ENCODE measurements around the gene KLHL14. TPM values are rescaled to one million over a fixed set of nuclear protein-coding genes. Genes with fewer than 3 reads are reported as not detected.

The KLHL14 gene
- total and polyA plus RNA-seq, 2 donors (not counting 3 experiments of a cell fraction or from before 2014, with no cell fraction given): not detected

DNA sequence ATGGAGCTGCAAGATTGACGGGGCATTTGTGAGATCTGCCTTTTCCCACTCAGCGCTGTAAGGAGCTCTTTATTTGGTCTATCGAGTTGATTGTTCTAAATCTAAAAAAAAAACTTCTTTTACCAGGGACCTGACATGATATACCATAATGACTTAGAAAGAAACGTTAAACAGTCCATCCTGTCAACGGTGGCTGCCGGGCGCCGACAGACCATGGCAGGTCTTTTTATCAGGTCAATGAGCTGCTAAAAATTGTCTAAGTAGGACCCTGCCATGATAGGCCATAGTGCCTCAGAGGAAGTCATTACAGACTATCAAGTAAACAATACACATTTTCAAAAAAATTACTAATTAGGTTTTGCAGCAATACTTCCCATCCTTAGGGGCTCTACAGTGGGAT, 87.9 kb downstream of the KLHL14 start:
- no peak overlapping the region for H3K4me3 ChIP-seq (replicated peaks in 1 of 3; ENCODE audit: insufficient read depth in 1 of 3, low read depth in 1 of 3, low read length in 3 of 3)
- DNase-seq (ENCODE audit: low read depth, low spot score): no peak
- no peak for TF ChIP-seq EZH2 (IDR thresholded peaks at IDR 0.05; ENCODE audit: borderline replicate concordance, low read depth, low read length, severe bottlenecking)
- no peak for TF ChIP-seq JUN (IDR thresholded peaks at IDR 0.05; ENCODE audit: borderline replicate concordance, insufficient read depth, insufficient read length, low read depth)
- TF ChIP-seq, protein P1, sequence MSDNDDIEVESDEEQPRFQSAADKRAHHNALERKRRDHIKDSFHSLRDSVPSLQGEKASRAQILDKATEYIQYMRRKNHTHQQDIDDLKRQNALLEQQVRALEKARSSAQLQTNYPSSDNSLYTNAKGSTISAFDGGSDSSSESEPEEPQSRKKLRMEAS (IDR thresholded peaks at IDR 0.05; ENCODE audit: insufficient read depth, insufficient read length): no peak
- TF ChIP-seq GATA2 (IDR thresholded peaks at IDR 0.05; ENCODE audit: insufficient read depth, insufficient read length, low read depth, low read length): no peak
- TF ChIP-seq POLR2AphosphoS5 (IDR thresholded peaks at IDR 0.05; ENCODE audit: insufficient read depth, low read depth, low read length): no peak
- no peak for TF ChIP-seq FOS (IDR thresholded peaks at IDR 0.05; ENCODE audit: borderline replicate concordance, insufficient read depth, low read length)
- TF ChIP-seq, protein P2, sequence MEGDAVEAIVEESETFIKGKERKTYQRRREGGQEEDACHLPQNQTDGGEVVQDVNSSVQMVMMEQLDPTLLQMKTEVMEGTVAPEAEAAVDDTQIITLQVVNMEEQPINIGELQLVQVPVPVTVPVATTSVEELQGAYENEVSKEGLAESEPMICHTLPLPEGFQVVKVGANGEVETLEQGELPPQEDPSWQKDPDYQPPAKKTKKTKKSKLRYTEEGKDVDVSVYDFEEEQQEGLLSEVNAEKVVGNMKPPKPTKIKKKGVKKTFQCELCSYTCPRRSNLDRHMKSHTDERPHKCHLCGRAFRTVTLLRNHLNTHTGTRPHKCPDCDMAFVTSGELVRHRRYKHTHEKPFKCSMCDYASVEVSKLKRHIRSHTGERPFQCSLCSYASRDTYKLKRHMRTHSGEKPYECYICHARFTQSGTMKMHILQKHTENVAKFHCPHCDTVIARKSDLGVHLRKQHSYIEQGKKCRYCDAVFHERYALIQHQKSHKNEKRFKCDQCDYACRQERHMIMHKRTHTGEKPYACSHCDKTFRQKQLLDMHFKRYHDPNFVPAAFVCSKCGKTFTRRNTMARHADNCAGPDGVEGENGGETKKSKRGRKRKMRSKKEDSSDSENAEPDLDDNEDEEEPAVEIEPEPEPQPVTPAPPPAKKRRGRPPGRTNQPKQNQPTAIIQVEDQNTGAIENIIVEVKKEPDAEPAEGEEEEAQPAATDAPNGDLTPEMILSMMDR (IDR thresholded peaks at IDR 0.05; ENCODE audit: extremely low read depth in 1 of 2, insufficient read depth in 1 of 2, low read depth in 1 of 2, low read length in 2 of 2): no peak
- no peak for TF ChIP-seq POLR2A (IDR thresholded peaks at IDR 0.05; ENCODE audit: low read depth, low read length)
- TF ChIP-seq MYC (IDR thresholded peaks at IDR 0.05; ENCODE audit: low read depth, low read length): no peak
- no peaks in the 10 kb centered on the region for H3K9me1 ChIP-seq (replicated peaks; ENCODE audit: control insufficient read depth, extremely low read depth, insufficient read depth, low read length)
- ChIA-PET CTCF (interaction anchor here (1.7 kb wide), 1 partner anchor 10 kb away, joined by 4 read pairs; no protein-coding TSS in a partner anchor), POLR2A (no interaction called here)
- H3K4me1 ChIP-seq (ENCODE audit: control insufficient read depth, extremely low read depth, insufficient read depth, low read length): no peaks in the 10 kb centered on the region
- no peak overlapping the region for H3K9ac ChIP-seq (replicated peaks; ENCODE audit: extremely low read depth, insufficient read depth, low read length)
- intact Hi-C loops (cut with micrococcal nuclease) (no loop called here), dilution Hi-C loops (cut with MboI; ENCODE audit: extremely low pct_ligation_motif_present, low sequenced_read_pairs) (no loop called here)
- FAIRE-seq: no peak
- no peaks in the 10 kb centered on the region for H4K20me1 ChIP-seq (replicated peaks; ENCODE audit: control insufficient read depth, extremely low read depth, insufficient read depth, low read length)
- H3K9me3 ChIP-seq (replicated peaks; ENCODE audit: control insufficient read depth, insufficient read depth, low read length): no peaks in the 10 kb centered on the region
- H3K27ac ChIP-seq (ENCODE audit: insufficient read depth, low read depth, low read length): no peak overlapping the region
- H3K4me2 ChIP-seq (ENCODE audit: insufficient read depth, low read length): no peak overlapping the region
- no peak overlapping the region for H2AFZ ChIP-seq (ENCODE audit: low read depth, low read length)
- no TSS peak for BruUV-seq (replicated peaks)
- no peaks in the 10 kb centered on the region for H3K79me2 ChIP-seq (ENCODE audit: control insufficient read depth, insufficient read depth, low read length)
- peaks cover 0 to 2% of the 10 kb centered on the region in 2 experiments for H3K27me3 ChIP-seq (ENCODE audit: control insufficient read depth in 2 of 2, insufficient read depth in 2 of 2, low read length in 2 of 2)
- H3K36me3 ChIP-seq (ENCODE audit: control insufficient read depth in 2 of 2, extremely low read depth in 1 of 2, insufficient read depth in 2 of 2, low read length in 2 of 2): no peaks in the 10 kb centered on the region
